Measurements from ENCODE around the gene FBXO24. TPM values are rescaled to one million over a fixed set of nuclear protein-coding genes. Genes with fewer than 3 reads are reported as not detected.
A peak's percentile ranks its signal among the peaks of the same experiment; 100 is the strongest.

The FBXO24 gene
- total and polyA plus RNA-seq, 9 of the 15 experiments (the other 6 are each of a cell fraction or from before 2014, with no cell fraction given), result 0.17 to 0.95 (median 0.50) TPM

GRCh38 chr7:100604028-100604975 lies 18.2 kb downstream of the FBXO24 start (continued):
- TF ChIP-seq ZNF449 (CRISPR knock-in tag; IDR thresholded peaks at IDR 0.05) (no peak), HDAC1 (IDR thresholded peaks at IDR 0.05) (peak in 1 of 2 experiments; percentile 76; a peak in 3 of 4 replicates), NCOA1 (IDR thresholded peaks at IDR 0.05; ENCODE audit: low read depth) (no peak; the same call in 1 of the 2 replicates), YBX1 (IDR thresholded peaks at IDR 0.05) (no peak), ETS2 (tag; IDR thresholded peaks at IDR 0.05; ENCODE audit: borderline replicate concordance, poor library complexity, severe bottlenecking) (no peak), TBL1XR1 (IDR thresholded peaks at IDR 0.05; ENCODE audit: low read length in 2 of 2) (no peak; a peak in 1 of 4 replicates), CHAMP1 (IDR thresholded peaks at IDR 0.05) (no peak), YY1 (IDR thresholded peaks at IDR 0.05; ENCODE audit: borderline replicate concordance in 1 of 3, control insufficient read depth in 1 of 3, extremely low read depth in 1 of 3, insufficient read depth in 3 of 3, insufficient read length in 1 of 3, insufficient replicate concordance in 2 of 3, low read depth in 1 of 3, low read length in 2 of 3) (peak in 2 of 3 experiments; percentile 39 to 41), COPS2 (conservative IDR thresholded peaks at IDR 0.05) (no peak), GABPA (tag; conservative IDR thresholded peaks at IDR 0.05; ENCODE audit: low read depth) (peak; percentile 67), HES1 (IDR thresholded peaks at IDR 0.05; ENCODE audit: low read depth) (0 out of 2 replicates have a peak, but pooled peaks have one; percentile 48), STAT5B (CRISPR knock-in tag; IDR thresholded peaks at IDR 0.05) (no peak), RAD51 (IDR thresholded peaks at IDR 0.05; ENCODE audit: borderline replicate concordance, low read depth) (no peak), ZNF436 (CRISPR knock-in tag; IDR thresholded peaks at IDR 0.05) (no peak), ZNF197 (CRISPR knock-in tag; IDR thresholded peaks at IDR 0.05; ENCODE audit: low read depth) (0 out of 2 replicates have a peak, but pooled peaks have one; percentile 54), ZNF184 (CRISPR knock-in tag; IDR thresholded peaks at IDR 0.05) (no peak), BACH1 (tag; IDR thresholded peaks at IDR 0.05) (no peak), ELF4 (CRISPR knock-in tag; IDR thresholded peaks at IDR 0.05) (no peak), ZNF263 (CRISPR knock-in tag; IDR thresholded peaks at IDR 0.05; ENCODE audit: borderline replicate concordance) (peak; percentile 92)
